IMR-90 (cell line): ENCODE results near the gene MYPOP. TPM values are rescaled to one million over a fixed set of nuclear protein-coding genes. Genes with fewer than 3 reads are reported as not detected.

Experiments used
- ATAC-seq: fragments of 200-7000 bp; cut with Tn5 transposase; 2 replicates; pipeline ENCODE4 v1.9.1; 2020; ENCODE audit warnings: low read depth, mild to moderate bottlenecking, moderate library complexity
- BruUV-seq: library from RNA; stranded (reverse); fragments of 400-500 nt; replicated peaks from 2 replicates; lab custom pipeline; 2021; lab: Mats Ljungman, UMichigan
- CTCF ChIA-PET: fragments of 300-600 bp; formaldehyde crosslinking; extraction: SDS; loops from one replicate; lab custom pipeline; 2021; ENCODE audit warnings: antibody characterized with exemption; lab: Yijun Ruan, JAX
- POLR2A ChIA-PET: fragments of 300-600 bp; sonication (Branson Sonifier 250); formaldehyde crosslinking; loops from one replicate; lab custom pipeline; 2022; ENCODE audit warnings: antibody characterized with exemption; ENCODE audit not compliant: unreplicated experiment; lab: Charles Lee
- DNase-seq: peaks from one replicate; pipeline ENCODE4 v3.0.0; 2013
- H2AFZ ChIP-seq: replicated peaks from 2 replicates; pipeline ENCODE3; 2013; ENCODE audit warnings: low read length, mild to moderate bottlenecking; ENCODE audit not compliant: poor library complexity
- H2AK5ac ChIP-seq: 2 replicates; pipeline ENCODE4 v1.6.1; 2013; ENCODE audit warnings: low read depth, low read length, inconsistent platforms
- H2AK9ac ChIP-seq: replicated peaks from 2 replicates; pipeline ENCODE3; 2013; ENCODE audit warnings: mild to moderate bottlenecking, low read depth, low read length, moderate library complexity; ENCODE audit not compliant: poor library complexity
- H2BK120ac ChIP-seq: 2 replicates; pipeline ENCODE4 v1.6.1; 2013; ENCODE audit warnings: low read depth, low read length, inconsistent platforms
- H2BK15ac ChIP-seq: 3 replicates; pipeline ENCODE4 v1.6.1; 2013; ENCODE audit warnings: low read depth, low read length, inconsistent platforms
- H2BK20ac ChIP-seq: 2 replicates; pipeline ENCODE4 v1.6.1; 2013; ENCODE audit warnings: low read depth, mild to moderate bottlenecking, inconsistent platforms, low read length, moderate library complexity
- H2BK5ac ChIP-seq: 2 replicates; pipeline ENCODE4 v1.6.1; 2013; ENCODE audit warnings: mild to moderate bottlenecking, low read depth, low read length, inconsistent platforms; ENCODE audit not compliant: poor library complexity, severe bottlenecking
- H3K14ac ChIP-seq: replicated peaks from 2 replicates; pipeline ENCODE4 v1.6.1; 2013; ENCODE audit warnings: low read depth, low read length, inconsistent platforms
- H3K18ac ChIP-seq: 2 replicates; pipeline ENCODE4 v1.6.1; 2013; ENCODE audit warnings: low read depth, low read length, control low read depth
- H3K23ac ChIP-seq: 2 replicates; pipeline ENCODE4 v1.6.1; 2013; ENCODE audit warnings: low read depth, low read length, inconsistent platforms
- H3K27ac ChIP-seq: 2 replicates; pipeline ENCODE4 v1.5.1; 2013; ENCODE audit warnings: mild to moderate bottlenecking, control low read depth, low read length; ENCODE audit not compliant: insufficient read depth
- H3K27me3 ChIP-seq: 2 replicates; pipeline ENCODE4 v1.6.1; 2013; ENCODE audit warnings: low read length; ENCODE audit not compliant: control insufficient read depth, insufficient read depth
- H3K36me3 ChIP-seq: 2 replicates; pipeline ENCODE4 v1.6.1; 2013; ENCODE audit warnings: low read length, mixed read lengths; ENCODE audit not compliant: control insufficient read depth, insufficient read depth
- H3K4ac ChIP-seq: 2 replicates; pipeline ENCODE4 v1.6.1; 2013; ENCODE audit warnings: low read depth, low read length, inconsistent platforms
- H3K4me1 ChIP-seq: 2 replicates; pipeline ENCODE4 v1.6.1; 2013; ENCODE audit warnings: low read length, mixed read lengths; ENCODE audit not compliant: control insufficient read depth, insufficient read depth
- H3K4me2 ChIP-seq: 2 replicates; pipeline ENCODE4 v1.6.1; 2013; ENCODE audit warnings: low read depth, mild to moderate bottlenecking, control low read depth, low read length, moderate library complexity
- H3K4me3 ChIP-seq: 2 replicates; pipeline ENCODE4 v1.5.1; 2013; ENCODE audit warnings: low read depth, mild to moderate bottlenecking, control low read depth, low read length, moderate library complexity; ENCODE audit not compliant: insufficient read depth
- H3K56ac ChIP-seq: 2 replicates; pipeline ENCODE4 v1.6.1; 2013; ENCODE audit warnings: low read length, inconsistent platforms; ENCODE audit not compliant: insufficient read depth; ENCODE audit errors: extremely low read depth
- H3K79me1 ChIP-seq, 2 experiments: 2 replicates each; pipeline ENCODE4 v1.6.1; 2013; ENCODE audit warnings: low read length in 2 of 2, inconsistent platforms in 1 of 2, low read depth in 1 of 2
- H3K9ac ChIP-seq: 2 replicates; pipeline ENCODE4 v1.6.1; 2013; ENCODE audit warnings: low read depth, low read length, control low read depth
- H3K9me1 ChIP-seq: 2 replicates; pipeline ENCODE4 v1.6.1; 2013; ENCODE audit warnings: low read length, inconsistent platforms; ENCODE audit not compliant: insufficient read depth
- H3K9me3 ChIP-seq: 2 replicates; pipeline ENCODE4 v1.6.1; 2013; ENCODE audit warnings: low read length; ENCODE audit not compliant: control insufficient read depth, insufficient read depth
- H4K20me1 ChIP-seq: 2 replicates; pipeline ENCODE4 v1.6.1; 2013; ENCODE audit warnings: low read length, inconsistent platforms; ENCODE audit not compliant: insufficient read depth
- H4K5ac ChIP-seq: 2 replicates; pipeline ENCODE4 v1.6.1; 2013; ENCODE audit warnings: mild to moderate bottlenecking, low read depth, low read length, control low read depth
- H4K8ac ChIP-seq, 2 experiments: 2 replicates each; pipeline ENCODE4 v1.6.1; 2013; ENCODE audit warnings: low read depth in 2 of 2, low read length in 2 of 2, control low read depth in 1 of 2, inconsistent platforms in 1 of 2
- H4K91ac ChIP-seq: 2 replicates; pipeline ENCODE4 v1.6.1; 2013; ENCODE audit warnings: low read depth, low read length, inconsistent platforms; ENCODE audit not compliant: insufficient read depth
- CEBPB ChIP-seq: IDR thresholded peaks from 2 replicates; pipeline ENCODE4 v1.6.1; 2012; ENCODE audit warnings: low read depth, low read length, improper control_type of control experiment
- MAZ ChIP-seq: IDR thresholded peaks from 2 replicates; pipeline ENCODE4 v1.6.1; 2012; ENCODE audit warnings: low read depth, mild to moderate bottlenecking, low read length, improper control_type of control experiment, moderate library complexity, borderline replicate concordance
- WGBS, 2 experiments: methylation state at CpG; one replicate each; pipeline versions ENCODE4 v1.1.5 to v1.1.7; 2013; ENCODE audit warnings: missing lambda C conversion rate in 2 of 2; ENCODE audit not compliant: insufficient read length in 1 of 2; ENCODE audit errors: extremely low coverage in 2 of 2; 5-methylcytosine and 5-hydroxymethylcytosine counted together
- dilution Hi-C: fragments of 300-500 bp; cut with HindIII; formaldehyde crosslinking; loops from one replicate; pipeline ENCODE4 v1.14.3; 2018; ENCODE audit warnings: low sequenced_read_pairs; ENCODE audit not compliant: unreplicated experiment
- in situ Hi-C: fragments of 300-500 bp; cut with MboI; formaldehyde crosslinking; loops from 3 replicates; pipeline ENCODE4 v1.14.3; 2019; ENCODE audit warnings: low sequenced_read_pairs, inconsistent platforms, mixed read lengths
- intact Hi-C: fragments of 100-400 bp; cut with micrococcal nuclease; formaldehyde crosslinking; loops from 2 replicates; pipeline ENCODE4 v1.10.0; 2022
- polyA plus RNA-seq, 3 experiments: library from polyadenylated mRNA; depleted of rRNA; stranded (reverse); fragments of >200 nt; gene quantifications; 2 replicates each; pipeline ENCODE4 v1.2.3, GENCODE V29; 2012; ENCODE audit warnings: low replicate concordance in 1 of 3
- total RNA-seq: library from RNA; depleted of rRNA; stranded (reverse); fragments of >200 nt; gene quantifications from 2 replicates; pipeline ENCODE4 v1.2.3, GENCODE V29; 2012

Gene MYPOP
- total and polyA plus RNA-seq, 2 of the 4 experiments (the other 2 are of a cell fraction), result 0.36 to 2.8 TPM

DNA sequence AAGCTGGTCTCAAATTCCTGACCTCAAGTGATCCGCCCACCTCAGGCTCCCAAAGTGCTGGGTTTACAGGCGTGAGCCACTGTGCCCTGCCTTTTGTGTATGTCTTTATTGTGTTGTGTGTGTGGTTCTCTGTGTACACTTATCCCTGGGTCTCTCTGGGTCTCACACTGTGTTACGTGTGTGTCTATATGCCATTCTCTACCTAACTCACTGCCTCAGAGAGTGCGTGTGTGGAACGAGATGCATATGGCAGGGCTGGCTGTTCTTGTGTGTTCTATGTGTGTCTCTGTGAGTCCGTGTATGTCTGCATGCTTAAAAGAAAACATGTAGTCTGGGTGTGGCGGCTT lies 27.8 kb downstream of the MYPOP start:
- Histone ChIP-seq H2AK5ac (no peak overlapping the region), H3K9ac (no peak overlapping the region), H3K79me1 (no peaks in the 10 kb centered on the region), H3K27me3 (peaks cover 30% of the 10 kb centered on the region), H3K36me3 (no peaks in the 10 kb centered on the region), H2BK15ac (no peak overlapping the region), H2BK5ac (no peak overlapping the region), H4K20me1 (no peaks in the 10 kb centered on the region), H3K4me1 (peaks cover 4% of the 10 kb centered on the region; the same call in 1 of the 2 replicates), H3K27ac (no peak overlapping the region), H2AK9ac (no peak overlapping the region), H2BK20ac (no peak overlapping the region), H3K18ac (no peak overlapping the region), H3K4ac (no peak overlapping the region), H2AFZ (no peak overlapping the region), H3K4me2 (no peak overlapping the region), H3K9me3 (no peaks in the 10 kb centered on the region), H3K14ac (no peak overlapping the region), H3K4me3 (no peak overlapping the region), H3K56ac (no peak overlapping the region), H2BK120ac (no peak overlapping the region), H3K9me1 (no peaks in the 10 kb centered on the region), H4K5ac (no peak overlapping the region), H4K91ac (no peak overlapping the region), H3K23ac (no peak overlapping the region), H4K8ac (no peak overlapping the region)
- TF ChIP-seq MAZ (no peak), CEBPB (no peak)
- intact Hi-C loops, result no loop called here
- ATAC-seq (no peak), DNase-seq (no peak)
- WGBS, 2 experiments, result no CpG with 5 or more reads among the region's 7 CpGs
- dilution Hi-C loops, result no loop called here
- CTCF ChIA-PET, result no interaction called here
- POLR2A ChIA-PET, result no interaction called here
- in situ Hi-C loops, result no loop called here
- no TSS peak for BruUV-seq
